Esophagus mucosa (tissue), 1 donor: ENCODE data around the gene RASA3. TPM values are rescaled to one million over a fixed set of nuclear protein-coding genes. Genes with fewer than 3 reads are reported as not detected.
"Not testable (repeated sequence)": the region's sequence is repeated elsewhere in the genome, so short reads cannot be mapped to it uniquely, and the experiment has no call there.

Source experiments
- ATAC-seq: fragments of 200-7000 bp; cut with Tn5 transposase; one replicate; pipeline ENCODE4 v1.9.1; 2020
- total RNA-seq: library from RNA; stranded (reverse); gene quantifications from one replicate; pipeline ENCODE4 v1.2.4, GENCODE V29; 2023
- donor health status: DM: yes; HTN: yes; CAD: no.

Gene RASA3
- total RNA-seq, 1 donor from 2014 or later = 1.6 TPM

DNA sequence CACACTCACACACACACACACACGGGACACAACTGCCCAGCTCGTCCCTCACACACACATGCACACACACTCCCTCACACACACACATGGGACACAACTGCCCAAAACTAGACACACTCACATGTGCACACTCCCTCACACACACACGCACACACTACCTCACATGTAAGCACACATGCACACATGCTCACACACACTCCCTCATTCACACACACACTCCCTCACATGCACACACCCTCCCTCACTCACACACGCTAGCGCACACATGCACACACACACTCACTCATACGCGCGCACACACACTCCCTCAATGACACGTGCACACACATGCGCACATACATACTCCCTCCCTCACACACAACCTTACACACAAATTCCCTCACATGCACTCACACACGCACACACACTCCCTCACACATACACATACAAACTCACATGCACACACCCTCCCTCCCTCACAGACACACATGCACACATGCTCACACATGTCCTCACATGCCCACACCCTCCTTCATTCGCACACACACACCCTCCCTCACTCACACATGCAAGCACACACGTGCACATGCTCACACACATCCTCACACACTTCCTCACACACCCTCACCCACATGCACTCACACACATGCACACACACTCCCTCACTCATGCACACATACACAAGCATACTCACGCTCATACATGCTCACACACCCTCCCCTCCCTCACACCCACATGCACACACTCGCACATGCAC lies 9.0 kb upstream of the RASA3 start:
- peak; percentile 7 for ATAC-seq

DNA sequence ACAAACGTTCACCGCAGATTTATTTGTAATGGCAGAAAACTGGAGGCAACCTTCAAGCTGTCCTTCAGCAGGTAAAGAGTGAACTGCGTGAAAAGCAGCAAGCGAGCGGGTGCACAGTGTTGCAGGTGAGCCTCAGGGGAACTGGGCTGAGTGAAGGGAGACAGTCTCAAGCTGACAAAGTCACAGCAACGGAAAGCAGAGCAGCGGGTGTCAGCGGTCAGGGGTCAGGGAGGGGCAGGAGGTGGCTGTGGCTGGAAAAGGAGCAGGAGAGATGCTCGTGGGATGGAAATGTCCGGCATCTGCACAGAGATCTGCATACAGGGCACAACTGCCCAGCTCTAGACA lies 8.5 kb upstream of the RASA3 start:
- ATAC-seq = peak; percentile 21

DNA sequence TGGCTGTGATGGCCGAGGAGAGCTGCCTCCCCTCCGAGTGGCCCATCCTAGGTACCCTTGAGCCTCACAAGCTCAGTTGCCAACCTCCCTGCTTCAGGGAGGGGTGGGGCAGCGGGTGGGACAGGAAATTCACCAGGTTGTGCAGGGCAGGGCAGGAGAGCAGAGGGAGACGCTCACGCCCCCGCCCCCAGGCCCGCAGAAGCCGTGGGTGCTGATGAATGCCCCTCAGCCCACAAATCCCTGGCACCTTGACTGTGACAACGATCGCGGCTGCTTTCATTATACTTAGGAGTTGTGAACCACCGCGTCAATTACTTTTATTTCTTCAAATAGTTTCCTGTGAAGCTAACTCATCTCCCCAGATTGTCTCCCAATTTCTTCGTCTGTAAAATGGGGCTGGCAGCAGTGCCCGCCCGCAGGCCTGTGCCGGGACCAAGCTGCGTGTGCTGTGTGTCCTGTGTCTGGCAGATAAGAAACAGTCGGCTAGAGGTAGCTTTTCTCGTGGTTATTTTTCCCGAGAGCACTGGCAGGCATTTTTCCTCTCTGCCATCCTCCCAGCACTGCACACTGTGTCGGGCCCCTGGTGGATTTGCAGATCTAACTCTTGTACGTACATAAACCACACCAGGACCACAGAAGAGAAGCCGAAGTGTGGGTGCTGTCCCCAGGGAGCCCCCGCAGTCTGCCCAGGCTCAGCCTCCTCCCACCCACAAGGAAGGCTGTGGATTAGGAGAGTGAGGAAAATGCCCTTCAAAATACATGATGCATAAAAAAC lies 7.9 kb upstream of the RASA3 start:
- ATAC-seq = no peak

DNA sequence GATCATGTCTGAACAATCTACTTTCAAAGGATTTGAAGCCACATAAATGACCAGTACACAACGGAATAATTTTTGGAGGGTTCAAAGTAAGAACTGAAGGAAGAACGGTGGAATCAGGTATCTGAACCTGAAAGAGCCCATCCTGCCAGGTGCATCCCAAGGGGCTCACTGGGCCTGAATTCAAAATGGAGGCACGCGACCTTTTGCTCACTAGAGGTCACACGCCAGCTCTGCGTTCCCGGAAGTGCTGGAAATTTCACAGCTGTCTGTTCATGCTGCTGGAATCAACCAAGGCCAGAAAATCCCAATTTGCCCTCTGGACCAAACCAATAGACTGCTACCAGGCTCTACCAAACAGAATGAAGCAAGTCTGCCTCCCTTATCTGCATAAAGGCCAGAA lies 4.2 kb upstream of the RASA3 start:
- no peak for ATAC-seq

DNA sequence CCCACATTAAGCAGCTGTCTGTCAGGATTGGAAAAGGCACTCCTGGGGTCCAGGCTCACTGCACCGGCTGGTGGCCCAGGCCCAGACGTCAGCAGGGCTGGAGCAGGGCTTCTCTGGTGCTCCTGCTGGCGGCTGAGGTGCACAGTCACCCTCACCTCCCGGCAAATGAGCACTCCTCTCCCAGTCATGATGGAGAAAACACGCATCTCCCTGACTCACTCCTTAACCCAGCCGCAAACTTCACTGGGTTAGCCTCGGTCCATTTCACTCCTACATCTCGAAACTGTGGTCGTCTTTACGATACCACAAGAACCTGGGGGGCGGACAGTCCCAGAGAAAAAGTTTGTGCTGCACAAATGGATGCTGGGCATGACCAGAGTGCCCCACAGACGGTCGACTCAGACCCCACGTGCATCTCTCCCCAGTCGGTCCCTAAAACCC lies 3.3 kb upstream of the RASA3 start:
- no peak for ATAC-seq

DNA sequence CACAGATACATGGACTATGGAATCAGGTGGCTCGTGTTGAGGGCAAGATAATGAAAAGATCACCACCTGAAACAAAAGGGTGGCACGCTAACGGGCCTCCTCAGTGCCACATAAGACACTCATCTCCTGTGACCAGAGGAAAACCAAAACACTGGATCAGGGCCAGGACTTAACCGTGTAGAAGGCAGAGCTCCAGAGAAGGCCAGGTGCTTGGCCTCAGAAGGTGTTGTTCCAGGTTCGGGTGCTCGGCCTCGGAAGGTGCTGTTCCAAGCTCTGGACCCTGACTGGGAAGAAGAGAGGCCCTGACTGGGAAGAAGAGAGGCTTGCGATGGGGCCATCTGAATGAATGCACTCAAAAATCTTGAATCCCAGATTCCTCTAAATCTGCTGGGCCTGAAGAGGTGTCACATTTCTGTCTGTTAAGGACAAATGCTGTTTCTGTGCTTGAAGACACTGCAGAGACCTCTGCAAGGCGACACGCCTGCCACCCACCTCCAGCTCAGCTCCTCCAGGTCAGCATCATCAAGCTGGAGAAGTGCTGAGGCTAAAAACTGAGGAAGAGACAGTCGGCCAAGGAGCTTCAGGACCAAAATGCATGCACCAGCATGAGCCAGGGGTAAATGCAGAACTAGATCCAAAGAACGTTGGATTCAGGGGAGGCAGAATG lies 2.7 kb upstream of the RASA3 start:
- ATAC-seq = no peak

DNA sequence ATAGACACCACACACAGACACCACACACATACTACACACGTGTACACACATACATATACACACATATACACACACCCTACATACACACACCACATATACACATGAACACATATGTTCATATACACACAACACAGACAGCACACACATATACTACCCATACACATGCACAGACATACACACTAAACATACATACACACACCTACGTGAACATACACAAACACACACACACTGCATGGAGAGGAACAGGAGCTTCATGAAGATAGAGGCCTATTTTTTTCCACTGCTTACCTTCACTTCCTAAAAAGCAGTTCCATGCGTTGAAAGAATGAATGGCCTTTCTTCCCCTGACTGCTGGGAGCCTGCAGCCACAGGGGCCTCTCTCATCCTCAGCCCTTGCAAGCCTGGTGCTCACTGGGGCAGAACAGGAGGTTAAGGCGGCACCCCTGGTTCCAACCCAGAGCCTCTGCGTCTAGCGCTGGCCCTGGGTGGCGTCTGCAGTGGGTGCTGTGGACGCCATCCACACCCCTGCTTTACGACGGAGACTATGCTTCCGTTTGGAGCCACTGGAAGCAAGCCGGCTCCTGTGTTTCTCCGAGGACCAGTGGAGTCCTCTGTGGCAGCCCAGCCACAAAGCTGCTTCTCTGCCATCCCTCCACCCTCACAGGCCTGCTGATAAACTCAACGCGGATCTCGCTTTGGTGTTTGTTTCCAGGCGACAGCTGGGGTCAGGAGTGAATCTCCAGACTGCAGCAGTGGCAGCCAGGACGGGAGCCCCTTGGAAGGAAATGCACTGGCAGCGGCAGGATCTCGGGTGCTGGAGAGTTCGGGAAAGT lies 1.9 kb upstream of the RASA3 start:
- ATAC-seq = no peak

DNA sequence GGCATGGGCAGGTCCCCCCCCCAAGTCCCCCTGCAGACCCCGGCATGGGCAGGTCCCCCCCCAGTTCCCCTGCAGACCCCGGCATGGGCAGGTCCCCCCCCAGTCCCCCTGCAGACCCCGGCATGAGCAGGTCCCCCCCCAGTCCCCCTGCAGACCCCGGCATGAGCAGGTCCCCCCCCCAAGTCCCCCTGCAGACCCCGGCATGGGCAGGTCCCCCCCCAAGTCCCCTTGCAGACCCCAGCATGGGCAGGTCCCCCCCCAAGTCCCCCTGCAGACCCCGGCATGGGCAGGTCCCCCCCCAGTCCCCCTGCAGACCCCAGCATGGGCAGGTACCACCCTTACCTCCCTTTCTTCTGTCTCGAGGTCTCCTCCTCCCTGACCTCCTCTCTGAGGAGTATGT lies 1.1 kb upstream of the RASA3 start:
- ATAC-seq = not testable (repeated sequence)

DNA sequence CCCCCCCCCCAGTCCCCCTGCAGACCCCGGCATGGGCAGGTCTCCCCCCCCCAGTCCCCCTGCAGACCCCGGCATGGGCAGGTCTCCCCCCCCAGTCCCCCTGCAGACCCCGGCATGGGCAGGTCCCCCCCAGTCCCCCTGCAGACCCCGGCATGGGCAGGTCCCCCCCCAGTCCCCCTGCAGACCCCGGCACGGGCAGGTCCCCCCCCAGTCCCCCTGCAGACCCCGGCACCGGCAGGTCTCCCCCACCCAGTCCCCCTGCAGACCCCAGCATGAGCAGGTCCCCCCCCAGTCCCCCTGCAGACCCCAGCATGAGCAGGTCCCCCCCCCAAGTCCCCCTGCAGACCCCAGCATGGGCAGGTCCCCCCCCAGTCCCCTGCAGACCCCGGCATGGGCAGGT lies 703 bp upstream of the RASA3 start:
- not testable (repeated sequence) for ATAC-seq

DNA sequence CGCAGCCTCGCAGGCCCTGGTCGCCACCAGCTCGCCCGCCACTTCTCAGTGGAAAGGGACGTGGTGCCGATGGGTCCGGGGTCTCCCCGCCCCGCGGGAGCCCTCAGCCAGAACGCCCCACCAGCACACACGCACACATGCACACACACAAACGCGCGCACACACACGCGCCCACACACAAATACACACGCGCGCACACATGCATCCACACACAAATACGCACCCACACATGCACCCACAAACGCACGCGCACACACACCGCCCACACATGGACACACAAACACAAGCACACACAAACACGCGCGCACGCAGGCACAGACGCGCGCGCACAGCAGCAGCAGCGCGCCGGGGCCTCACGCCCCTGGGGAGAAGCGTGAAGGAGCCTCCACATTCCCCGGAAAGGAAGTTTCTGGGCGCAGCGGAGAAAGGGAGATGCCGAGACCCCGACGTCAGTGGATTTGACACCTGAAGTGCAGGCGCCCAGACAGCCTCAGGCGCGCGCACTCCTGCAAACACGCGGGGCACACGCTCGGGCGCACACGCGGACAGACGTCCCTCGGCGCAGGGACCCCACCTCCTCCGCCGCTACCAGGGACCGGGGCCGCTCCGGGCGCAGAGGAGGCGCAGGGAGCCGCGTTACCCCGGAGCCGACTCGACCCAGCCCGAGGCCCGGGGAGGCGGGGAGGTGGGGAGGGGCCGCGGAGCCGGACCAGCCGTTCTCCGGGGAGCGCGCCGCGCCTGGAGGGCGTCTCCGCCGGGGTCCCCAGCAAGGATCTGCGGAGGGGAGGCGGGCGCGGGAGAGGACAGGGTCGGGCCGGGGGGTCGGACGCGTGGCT lies 622 bp downstream of the RASA3 start:
- ATAC-seq = no peak

DNA sequence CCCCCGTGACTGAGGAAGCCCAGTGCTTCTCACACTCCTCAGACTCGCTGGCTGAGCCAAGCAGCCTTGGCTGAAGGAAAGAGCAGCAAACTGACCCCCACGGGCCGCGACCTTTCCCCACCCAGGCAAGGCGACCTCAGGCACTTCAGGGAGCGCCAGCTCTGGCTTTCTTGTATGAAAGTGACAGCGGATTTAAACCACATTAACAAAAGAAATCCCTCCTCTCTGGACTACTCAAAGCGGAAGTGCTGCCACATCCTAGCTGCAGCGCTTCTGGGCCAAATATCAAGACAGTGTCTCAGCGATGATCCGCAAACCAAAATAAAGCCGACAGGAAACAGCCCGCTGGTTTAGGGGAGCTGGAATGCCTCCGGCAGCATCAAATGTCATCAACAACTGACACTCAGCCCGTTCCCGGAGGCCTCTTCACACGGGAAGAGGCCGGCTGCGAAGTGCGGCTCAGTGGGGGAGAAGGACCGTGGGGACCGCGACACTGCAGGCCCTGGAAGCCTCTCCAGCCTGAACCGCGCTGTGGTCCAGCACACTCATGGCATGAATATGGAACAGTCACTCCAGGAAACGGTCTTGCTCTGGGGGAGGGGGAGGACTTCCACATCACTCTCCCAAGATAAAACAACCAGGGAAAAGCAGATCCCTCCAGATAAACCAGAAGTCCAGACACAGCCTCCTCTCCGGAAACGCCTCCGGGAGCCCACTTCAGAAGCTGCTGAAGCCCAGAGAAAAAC lies 1.4 kb downstream of the RASA3 start:
- ATAC-seq = peak; percentile 18

DNA sequence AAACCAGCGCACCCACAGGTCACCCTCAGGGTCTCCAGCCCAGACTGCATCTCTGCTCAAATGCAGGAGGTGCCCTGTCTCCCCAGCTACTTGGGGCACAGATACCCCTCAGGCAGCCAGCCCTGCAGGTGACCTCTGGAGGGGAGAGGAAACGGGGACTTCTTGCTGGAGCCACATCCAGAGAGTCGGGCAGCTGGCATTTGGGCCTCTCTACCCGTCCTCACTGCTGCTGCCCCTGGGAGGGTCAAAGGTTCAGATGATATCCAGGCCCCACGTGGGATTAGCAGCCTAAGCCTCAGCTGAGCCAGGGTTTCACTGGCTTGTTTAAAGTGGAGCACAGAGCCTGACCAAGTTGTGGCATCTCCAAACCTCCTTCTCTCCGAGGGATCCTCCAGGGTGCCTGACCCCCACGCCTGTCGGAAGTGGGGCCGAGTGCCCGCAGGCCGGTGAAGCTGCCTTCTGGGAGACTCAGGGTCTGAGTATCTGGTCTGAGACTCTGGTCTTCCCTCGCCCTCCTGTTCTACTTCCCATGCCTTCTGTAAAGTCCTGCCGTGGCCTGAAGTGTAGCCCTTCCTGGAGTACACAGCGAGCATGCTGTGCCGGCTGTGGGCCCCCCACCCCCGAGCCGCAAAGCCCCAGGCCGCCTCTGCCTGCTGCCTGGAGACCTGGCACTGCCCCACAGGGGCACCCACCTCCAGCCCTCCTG lies 2.1 kb downstream of the RASA3 start:
- ATAC-seq = no peak

DNA sequence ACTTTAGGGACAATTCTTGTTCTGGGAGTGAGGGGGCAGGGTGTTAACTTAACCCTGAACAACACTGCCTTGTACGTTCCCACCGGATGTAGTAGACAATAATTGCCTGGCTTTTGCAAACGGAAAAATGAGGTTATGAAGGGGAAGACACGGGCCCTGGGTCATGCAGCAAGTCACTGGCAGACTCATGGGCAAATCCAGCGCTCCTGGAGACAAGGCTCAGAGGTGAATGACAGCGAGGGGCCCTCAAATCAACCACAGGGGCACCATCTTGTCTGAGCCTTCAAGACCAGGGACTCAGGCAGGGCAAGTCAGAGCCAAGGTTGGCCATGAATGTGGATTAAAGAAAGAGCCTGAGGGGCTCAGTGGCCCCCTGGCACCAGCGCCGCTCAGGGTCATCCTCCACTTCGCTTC lies 2.8 kb downstream of the RASA3 start:
- no peak for ATAC-seq

DNA sequence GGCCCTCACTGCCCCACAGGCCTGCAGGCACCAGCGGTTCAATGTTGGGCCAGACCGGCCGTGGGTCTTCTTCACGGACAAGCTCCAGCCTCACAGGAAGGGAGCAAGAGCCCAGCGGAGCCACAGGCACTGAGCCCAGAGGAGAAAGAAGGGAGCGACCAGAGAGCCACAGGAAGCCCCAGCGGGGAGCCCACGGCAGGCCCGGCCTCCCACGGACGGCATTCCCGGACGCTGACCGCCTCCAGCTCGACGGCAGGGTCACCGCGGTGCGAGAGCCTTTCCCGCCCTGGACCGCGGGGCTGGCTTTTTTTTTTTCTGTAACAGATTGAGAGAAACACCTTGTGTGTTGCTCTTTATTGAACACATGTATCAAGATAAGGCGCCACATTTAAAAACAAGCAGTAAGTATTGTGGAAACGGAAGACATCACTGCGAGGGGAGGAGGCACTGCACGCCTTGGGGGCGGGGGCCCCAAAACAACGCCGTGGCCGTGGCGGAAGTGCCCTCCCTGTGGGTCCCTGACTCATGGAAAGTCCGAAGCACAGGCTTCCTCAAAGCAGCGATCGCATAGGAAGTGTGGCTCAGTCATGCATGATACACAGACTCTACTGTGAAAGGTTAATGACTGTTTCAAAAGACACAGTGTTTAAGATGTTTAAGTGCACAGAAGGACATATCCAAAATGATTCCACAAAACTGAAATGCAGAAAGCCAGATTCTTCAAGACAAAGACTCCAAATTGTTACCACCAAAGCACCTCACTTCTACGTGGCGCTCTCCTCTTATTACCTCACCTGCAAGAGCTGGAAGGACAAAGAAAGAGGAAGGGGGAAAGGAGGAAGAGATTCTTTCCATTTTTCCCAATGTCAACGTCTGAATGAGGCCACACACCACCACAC lies 3.5 kb downstream of the RASA3 start:
- peak; percentile 68 for ATAC-seq

DNA sequence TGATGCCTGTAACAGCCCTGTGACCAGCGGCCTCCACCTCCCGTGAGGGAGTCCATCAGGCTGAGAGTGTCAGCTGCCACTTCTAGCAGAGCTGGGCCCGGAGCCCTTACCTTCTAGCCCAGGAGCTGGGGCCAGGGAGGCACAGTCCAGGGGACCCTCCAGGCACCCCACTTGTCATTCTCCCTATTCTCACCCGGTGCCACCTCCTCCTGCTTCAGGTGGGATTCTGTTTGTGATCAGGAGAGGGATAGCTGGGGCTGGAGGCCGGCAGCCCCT lies 4.1 kb downstream of the RASA3 start:
- no peak for ATAC-seq

DNA sequence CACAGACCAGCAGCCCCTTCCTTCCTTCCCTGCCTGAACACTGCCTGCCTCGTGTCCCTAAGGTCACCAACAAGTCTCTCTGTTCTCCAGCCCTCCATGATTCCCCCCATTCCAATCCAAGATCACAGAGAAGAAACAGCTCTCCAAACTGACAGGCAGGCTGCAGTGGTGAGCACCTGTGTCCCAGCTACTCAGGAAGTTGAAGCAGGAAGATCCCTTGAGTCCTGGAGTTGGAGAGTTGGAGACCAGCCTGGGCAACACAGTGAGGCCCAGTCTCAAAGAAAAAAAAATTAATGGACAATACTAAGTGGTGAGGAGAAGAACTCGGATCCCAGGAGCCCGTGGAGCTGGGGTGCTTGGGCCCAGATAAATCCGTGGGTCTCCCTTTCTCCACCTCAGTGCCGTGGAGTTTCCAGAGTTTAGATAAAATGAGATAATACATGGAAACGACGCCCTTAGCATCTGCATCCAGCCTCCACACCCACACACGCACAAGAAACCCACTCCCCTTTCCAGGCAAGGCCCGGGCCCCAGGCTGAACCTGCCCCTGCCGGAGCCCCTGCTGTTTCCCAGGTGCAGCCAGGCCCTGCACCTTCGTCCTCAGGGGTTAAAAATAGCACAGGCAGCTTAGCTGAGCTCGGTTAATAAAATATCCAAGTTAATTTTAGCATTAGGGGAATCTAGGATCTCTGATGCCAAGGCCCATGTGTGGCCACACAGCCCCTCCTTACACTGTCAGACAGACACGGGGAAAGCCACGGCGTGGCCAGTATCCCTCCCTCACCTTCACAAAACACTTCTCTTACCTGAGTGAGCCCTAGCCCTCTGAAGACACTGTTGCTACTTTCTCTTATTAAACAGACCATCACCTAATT lies 4.7 kb downstream of the RASA3 start:
- no peak for ATAC-seq

DNA sequence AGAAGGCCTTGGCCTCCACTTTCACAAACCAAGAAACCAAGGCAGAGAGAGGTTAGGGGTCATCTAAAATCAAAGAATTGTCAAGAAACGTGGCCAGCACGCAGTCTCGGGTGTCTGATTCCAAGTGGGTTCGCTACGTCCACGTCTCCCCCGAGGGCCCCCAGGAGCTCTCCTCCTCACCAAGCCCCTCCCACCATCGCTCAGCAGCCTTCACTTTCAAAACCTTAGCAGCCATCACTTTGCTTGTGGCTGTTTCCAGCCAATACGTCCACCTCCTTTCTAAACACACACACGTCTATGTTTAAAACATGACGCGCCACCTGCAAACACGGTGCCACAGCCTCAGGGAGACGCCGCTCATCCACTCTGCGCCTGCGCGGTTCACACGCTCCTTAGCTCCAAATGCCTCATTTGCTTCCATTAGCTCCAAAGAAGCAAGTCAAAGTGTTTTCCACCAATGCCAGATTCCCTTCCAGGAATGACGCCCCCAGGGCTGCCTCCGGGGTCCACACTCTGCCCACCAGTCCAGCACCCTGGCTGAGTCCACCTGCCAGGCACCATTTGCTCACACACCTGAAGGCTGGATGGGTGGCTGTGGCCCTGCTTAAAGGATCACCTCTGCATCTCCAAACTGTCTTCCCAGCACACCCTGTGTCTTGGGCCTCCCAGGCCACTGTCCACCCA lies 5.5 kb downstream of the RASA3 start:
- ATAC-seq = no peak

DNA sequence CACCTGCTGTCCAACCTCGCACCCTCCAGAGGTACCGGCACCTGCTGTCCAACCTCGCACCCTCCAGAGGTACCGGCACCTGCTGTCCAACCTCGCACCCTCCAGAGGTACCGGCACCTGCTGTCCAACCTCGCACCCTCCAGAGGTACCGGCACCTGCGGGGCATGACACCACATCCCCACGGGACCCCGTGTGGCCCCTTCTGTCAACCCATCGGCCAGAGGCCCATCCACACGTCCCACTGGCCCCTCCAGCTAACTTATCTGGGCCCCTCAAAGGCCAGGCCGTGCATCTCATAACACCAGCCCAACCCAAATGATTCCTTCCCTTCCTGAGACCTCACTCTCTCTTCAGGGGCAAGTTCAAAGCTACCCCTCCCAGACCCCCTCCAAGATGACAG lies 6.3 kb downstream of the RASA3 start:
- not testable (repeated sequence) for ATAC-seq
